ENCODE results near the gene FGFR1OP2.

- TF ChIP-seq REST (IDR thresholded peaks at IDR 0.05; ENCODE audit: insufficient read depth in 1 of 2, low read depth in 2 of 2, low read length in 2 of 2) (no peak), TAF1 (IDR thresholded peaks at IDR 0.05; ENCODE audit: borderline replicate concordance, insufficient read depth, low read length) (no peak), FOXP2 (optimal IDR thresholded peaks at IDR 0.05; ENCODE audit: borderline replicate concordance, extremely low read depth, extremely low read length, insufficient read depth) (no peak), POLR2AphosphoS5 (IDR thresholded peaks at IDR 0.05; ENCODE audit: low read depth, low read length) (no peak), SIN3A (IDR thresholded peaks at IDR 0.05; ENCODE audit: borderline replicate concordance, insufficient read depth, low read length) (no peak)
Observed at GRCh38 chr12:26938701-26939062, 412 bp downstream of the FGFR1OP2 start.
